Amygdala (tissue), 56 donors: ENCODE measurements around the gene CLEC20A.
A peak's percentile ranks its signal among the peaks of the same experiment; 100 is the strongest.

ENCODE experiments used
- DNase-seq, 56 donors: peaks; one replicate each; lab custom pipeline; 2025; lab: John Stamatoyannopoulos, UW

Gene CLEC20A

DNA sequence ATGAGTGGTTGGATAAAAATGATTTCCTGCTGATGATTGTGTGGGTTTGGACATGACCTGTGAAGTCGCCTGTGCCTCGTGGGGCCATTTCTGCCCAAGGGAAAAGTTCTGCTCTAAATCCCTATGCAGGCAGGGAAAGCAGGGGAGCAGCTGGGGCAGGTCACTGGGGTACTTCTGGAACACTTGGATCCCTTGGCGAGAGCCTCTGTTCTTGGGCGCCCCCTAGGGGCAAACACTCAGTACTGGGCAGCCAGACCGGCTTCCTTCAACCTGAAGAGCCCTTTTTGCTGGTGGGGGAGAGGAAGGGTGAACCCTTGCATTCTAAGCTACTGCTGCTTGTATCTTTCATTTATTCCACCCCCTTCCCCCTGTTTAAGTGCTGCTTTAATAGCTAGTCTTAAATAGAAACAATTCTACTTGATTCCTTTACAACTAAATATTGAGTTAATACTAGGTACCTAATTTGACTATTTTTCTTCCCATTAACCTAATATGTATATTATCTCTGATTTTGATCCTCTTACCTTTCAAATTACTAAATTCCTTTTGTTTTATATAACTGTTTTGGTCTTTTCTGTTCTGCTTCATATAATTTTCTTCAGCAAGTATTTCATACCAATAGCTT is 5.1 kb upstream of the CLEC20A start:
- peak in 38 of 56 donors; percentile 2 to 79 (median 30) for DNase-seq

DNA sequence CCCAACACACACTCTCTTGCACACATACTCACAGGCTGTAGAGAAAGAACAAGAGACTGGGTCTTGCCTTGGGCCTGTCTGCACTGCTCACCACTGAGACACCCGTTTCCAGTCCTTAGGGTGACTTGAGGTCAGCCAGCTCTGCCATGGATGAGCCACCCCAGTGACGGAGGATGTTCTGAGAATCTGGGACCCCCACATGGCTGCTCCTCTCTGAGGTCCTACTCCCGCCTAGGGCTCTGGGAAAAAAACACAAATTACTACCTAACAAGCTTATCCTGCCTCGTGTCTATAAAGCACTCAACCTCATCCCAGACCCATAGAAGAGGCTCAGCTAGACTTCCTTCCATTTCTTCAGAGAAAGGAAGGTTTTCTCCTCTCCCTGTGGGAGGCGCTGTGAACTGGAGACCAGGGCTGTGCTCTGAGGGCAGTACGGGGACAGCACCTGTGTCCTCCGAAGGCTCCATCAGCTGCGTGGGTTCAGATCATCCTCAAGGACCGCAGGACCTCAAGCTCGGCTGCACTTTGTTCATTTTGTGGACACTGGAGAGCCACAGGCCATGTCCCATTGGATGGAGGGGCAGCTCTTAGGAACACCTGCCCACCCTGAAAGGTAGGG is 4.3 kb upstream of the CLEC20A start:
- DNase-seq: no peak

DNA sequence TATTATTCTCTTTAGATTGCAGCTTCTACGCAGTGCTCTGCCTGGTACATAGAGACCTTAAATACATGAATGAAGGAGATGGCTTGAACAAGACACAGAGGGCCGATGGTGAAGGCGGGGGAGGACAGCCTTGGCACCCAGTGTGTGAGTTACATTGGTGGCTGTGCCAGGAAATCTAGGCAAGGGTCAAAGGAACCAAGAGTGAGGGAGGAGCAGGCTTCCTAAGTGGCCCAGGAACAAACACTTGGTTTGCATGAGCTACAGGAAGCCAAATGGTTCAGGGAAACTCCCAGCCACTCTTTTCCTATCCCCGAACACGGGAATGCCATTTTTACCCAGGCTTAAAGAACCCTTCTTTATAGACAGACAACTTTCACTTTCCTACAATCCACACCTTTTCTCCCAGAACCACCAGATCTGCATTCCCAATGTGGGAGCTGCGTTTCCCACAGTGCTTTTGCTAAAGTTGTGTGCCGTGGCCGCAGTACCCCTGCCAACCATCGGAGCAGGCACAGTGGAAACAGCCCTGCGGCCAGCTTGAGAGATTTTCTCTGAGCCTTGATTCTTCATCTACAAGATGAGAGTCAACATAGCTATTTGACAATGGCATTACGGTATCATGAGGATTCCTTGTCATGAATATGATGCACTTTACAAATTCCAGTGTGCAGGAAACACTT is 3.5 kb upstream of the CLEC20A start:
- DNase-seq: no peak

- no peak for DNase-seq
Observed at GRCh38 chr1:178498896-178499675, 2.3 kb upstream of the CLEC20A start.

GRCh38 chr1:178497903-178498478 is 1.2 kb upstream of the CLEC20A start:
- DNase-seq: no peak

DNA sequence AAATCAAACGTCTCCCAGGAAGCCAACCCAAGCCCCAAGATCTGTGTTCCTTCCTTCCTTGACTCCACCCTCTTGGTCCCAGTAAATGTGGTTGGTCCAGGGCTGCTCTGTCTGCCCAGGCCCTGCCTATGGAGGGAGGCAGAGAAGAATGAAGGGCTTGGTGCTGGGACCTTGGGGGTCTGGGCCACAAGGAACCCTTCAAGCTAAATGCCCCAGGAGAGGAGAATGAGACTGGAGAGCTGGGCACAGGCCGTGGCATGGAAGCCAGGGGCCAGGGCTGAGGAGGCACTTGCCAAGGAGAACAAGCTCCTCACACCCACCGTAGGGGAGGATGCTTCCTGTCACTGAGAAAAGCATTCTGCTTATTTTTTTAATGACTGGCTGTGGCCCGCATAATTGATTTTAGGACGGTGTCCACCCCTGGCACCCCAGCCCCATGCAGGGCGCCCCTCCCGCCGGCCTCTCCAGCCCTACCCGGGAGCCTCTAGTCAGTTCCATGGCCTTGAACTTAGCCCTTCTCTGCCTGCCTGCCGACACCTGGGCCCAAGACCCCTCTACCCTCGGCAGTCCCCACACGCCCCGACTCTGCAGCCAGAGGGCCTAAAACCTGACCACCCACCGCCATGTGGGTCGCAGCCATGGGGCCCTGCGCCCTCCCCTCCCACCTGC is 889 bp downstream of the CLEC20A start:
- no peak for DNase-seq

DNA sequence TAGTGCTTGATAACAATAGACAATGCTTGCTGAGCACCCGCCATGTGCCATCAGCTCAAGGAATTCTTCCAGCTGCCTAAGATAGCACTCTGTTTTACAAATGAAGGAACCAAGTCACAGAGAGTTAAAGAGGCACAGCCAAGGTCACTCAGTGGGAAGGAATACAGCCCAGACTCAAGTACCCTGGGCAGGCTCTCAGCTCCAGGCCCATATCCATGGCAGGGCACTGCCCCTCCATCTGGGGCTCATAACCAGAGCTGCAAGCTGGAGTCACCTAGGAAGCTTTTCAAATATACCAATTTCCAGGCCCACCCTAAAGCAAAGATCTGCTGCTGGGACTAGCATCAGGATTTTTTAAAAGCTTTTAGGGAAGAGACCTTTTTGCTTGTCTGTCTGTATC is 1.6 kb downstream of the CLEC20A start:
- DNase-seq: no peak

DNA sequence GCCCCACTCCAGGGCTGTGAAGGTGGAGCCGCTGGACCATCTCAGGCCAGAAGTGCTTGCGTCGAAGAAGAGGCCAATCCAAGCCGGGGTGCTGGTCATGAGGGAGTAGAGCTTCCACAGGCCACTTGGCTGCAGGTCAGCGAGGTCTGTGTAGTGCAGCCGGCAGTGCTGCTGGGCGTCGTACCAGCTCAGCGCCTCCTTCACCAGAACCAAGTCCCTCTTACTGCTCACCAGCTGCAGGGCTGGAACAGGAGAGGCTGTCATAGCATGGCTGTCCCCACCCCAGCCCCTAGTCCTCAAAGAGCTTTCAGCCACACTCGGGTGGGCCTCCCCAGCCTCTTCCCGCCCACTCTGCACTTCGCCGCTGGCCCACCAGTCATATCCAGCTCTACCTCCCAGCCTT is 2.2 kb downstream of the CLEC20A start:
- no peak for DNase-seq

DNA sequence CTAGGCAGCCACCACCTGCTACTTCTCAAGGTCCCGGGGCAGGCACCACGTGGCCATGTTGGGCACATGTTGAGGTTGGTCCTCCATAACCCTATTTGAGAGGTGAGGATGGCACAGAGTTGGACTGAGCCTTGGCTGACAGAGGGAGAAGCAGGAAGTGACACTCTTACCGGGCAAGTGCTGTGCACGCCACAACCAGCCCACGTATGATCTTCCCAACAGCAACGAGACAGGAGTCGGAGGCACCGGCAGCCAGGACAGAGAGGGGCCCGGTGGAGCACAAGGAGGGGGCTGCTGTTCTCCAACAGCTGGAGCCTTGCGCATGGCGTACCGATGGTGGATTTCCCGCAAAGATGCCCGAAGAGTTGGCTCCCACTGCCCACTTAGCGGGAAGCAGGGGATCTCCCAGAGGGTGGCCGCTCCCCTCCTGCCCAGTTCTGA is 3.4 kb downstream of the CLEC20A start:
- no peak for DNase-seq

DNA sequence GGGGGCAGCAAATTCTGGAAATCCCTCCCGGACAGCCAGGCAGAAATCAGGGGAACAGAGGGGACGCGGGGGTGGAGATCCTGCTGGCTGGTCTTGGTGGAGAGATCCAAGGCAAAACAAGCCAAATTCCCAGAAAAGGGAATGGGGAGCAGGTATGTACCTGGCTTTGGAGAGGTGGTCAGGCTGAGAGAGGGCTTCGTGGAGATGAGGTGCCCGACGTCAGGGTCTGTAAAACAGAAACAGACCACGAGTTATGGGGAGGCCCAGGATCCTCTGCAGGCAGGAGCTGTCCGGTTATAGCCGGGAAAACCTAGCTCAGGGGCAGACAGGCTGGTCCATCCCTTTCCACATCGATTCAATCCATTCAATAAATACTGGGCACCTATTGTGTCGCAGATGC is 4.4 kb downstream of the CLEC20A start:
- DNase-seq: no peak

- no peak for DNase-seq
Observed at GRCh38 chr1:178491721-178492120, 5.0 kb downstream of the CLEC20A start.

DNA sequence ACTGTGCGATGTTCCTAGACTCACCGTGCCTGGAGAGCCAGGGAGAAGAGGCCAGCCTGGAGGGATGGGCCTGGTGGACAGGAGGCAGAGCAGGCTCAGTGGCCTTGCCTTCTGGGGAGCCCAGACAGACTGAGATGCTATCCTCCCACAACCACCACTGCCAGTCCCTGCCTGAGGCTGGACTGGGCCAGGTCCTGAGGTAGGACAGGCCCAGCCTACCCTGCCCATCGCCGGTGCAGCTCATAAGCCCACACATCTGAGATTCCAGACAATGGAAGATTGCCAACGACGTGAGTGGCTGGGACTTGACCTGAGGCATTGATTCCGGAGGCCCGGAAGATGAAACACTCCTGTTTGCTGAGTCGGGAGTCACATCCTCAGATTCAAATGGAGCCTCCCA is 5.8 kb downstream of the CLEC20A start:
- DNase-seq: no peak

GRCh38 chr1:178490136-178490535 is 6.6 kb downstream of the CLEC20A start:
- DNase-seq: no peak

DNA sequence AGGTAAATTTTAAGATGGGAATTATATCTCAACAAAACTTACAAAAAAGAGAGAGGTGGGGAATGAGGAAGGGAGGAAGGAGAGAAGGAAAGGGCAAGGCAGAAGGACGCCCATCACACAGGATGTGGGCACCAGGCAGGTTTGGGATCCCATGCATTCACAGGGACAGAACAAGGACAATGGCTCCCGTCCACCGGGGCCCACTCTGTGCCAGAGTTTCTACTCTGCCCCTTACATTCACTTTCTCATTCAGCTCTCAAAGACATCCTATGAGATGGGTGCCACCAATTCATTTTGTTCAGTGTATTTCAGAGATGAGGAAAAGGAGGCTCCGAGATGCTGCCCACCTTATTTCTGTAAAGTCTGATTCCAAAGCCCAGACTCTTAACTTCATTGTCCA is 7.4 kb downstream of the CLEC20A start:
- DNase-seq: no peak

- DNase-seq: no peak
Observed at GRCh38 chr1:178488393-178488792, 8.4 kb downstream of the CLEC20A start.

- no peak for DNase-seq
Observed at GRCh38 chr1:178487070-178487615, 9.6 kb downstream of the CLEC20A start.

DNA sequence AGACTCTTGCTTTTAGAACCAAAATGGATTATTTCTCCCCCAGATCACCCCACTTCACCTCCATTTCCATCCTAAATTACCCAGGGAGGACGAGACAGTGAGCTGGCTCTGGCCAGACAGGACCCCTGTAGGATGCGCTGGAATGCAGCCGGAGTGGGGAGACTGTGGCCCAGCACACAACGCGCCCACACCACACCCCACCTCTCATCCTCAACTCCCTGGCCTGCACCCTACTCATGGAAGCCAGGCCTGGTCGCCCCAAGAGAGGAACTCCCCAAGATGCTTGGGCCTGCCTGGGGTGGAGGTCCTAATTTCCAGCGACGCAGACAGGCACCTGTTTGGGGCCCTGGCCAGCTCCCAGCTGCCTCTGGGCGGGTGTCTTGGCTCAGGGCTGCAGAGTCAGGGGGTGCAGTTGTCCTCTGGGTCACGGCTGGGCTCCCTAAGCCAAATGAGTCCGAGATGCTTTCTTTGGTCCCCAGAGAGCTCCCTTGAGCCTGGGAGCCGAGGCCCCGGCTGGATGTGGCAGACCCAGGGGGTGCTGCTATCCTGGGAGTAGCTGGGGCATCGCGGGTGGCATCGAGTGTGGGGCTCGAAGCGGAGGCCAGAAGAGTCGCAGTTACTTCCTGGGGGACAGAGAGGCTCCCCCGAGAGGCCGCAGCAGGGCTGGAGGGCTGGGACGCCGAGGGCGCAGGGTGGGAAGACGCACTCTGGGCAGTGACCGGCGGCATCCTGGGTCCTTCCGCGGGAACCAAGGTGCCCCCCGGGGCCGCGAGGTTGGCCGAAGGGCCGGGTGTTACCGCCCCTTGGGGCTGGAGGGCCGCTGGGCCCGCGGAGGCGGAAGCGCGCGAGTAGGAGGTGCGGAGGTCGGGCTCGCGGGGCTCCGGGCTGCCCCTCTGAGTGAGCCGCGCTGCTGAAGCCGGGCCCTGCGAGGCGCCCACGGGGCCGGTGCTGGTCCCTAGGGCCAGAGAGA is 10.4 kb downstream of the CLEC20A start:
- no peak for DNase-seq

DNA sequence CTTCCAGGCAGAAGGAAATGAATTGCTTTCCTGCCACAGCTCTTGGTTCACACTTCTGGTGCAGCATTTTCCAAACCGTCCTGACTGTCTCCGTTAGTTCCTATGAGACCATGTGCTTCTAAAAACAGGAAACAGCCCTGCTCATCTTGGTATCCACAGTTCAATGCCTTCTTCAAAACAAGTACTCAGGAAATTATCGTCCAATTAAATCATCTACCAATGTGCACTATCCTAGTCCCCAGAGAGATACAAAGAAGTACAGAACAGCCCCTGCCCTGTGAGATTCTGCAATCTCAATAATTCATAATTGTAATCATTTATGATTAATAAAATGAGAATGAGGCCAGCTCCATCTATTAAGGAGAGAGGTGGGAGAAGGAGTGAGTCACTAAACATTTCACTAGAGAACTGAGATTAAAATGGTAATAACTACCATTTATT is 11.2 kb downstream of the CLEC20A start:
- no peak for DNase-seq
